A549 treated with CpdA at 1 μM for 4 hours (cell line): ENCODE measurements around the gene KRT74. TPM values are rescaled to one million over a fixed set of nuclear protein-coding genes. Genes with fewer than 3 reads are reported as not detected.

ENCODE experiments used
- total RNA-seq: library from RNA; stranded (reverse); fragments of 200-300 nt; extraction: Qiagen RNA extraction; gene quantifications from 5 replicates; pipeline ENCODE4 v1.2.3, GENCODE V29; 2022; ENCODE audit warnings: low read depth

KRT74 gene
- total RNA-seq, result not detected in 5 replicates

GRCh38 chr12:52573743-52574142, at the start of gene KRT74:
KRT74 (minus strand) TSS chr12:52573843; CDS start chr12:52573777, 66 bp downstream.

GRCh38 chr12:52618216-52618615, 44.6 kb upstream of the KRT74 start, which contains the start of gene KRT73:
KRT73 (minus strand) TSS chr12:52618559; CDS start chr12:52618524, 35 bp downstream.

GRCh38 chr12:52600941-52601481, 27.4 kb upstream of the KRT74 start, which contains the start of gene KRT72:
KRT72 (minus strand) TSS chr12:52601463; CDS start chr12:52601452, 11 bp downstream.

GRCh38 chr12:52552681-52553195, 20.9 kb downstream of the KRT74 start, which contains the start of gene KRT71:
KRT71 (minus strand) TSS chr12:52553145; CDS start chr12:52553077, 68 bp downstream.

GRCh38 chr12:52519826-52520662, 53.6 kb downstream of the KRT74 start, which contains the start of gene KRT5:
KRT5 (minus strand) TSS chr12:52520394; CDS start chr12:52520296, 98 bp downstream.

Other genes starting within 250 kb of the KRT74 start
- not detected in 5 replicates for gene KRT85, start 206.4 kb downstream of the KRT74 start, total RNA-seq
- gene KRT84, start 188.2 kb downstream of the KRT74 start, total RNA-seq, result not detected in 5 replicates
- not detected in 5 replicates for gene KRT82, start 167.5 kb downstream of the KRT74 start, total RNA-seq
- gene KRT75, start 139.5 kb downstream of the KRT74 start, total RNA-seq, result 0.19 to 0.29 TPM (median 0.23 TPM) in 5 replicates
- 0.06 TPM in 1 of 5 replicates, not detected in the others for gene KRT6B, start 121.7 kb downstream of the KRT74 start, total RNA-seq
- not detected in 5 replicates for gene KRT6C, start 100.0 kb downstream of the KRT74 start, total RNA-seq
- 0.15 to 0.42 TPM (median 0.29 TPM) in 5 replicates for gene KRT6A, start 80.6 kb downstream of the KRT74 start, total RNA-seq
- gene KRT5, start 53.4 kb downstream of the KRT74 start, total RNA-seq, result 0.08 to 0.25 TPM (median 0.09 TPM) in 3 of 5 replicates, not detected in the others
- not detected in 5 replicates for gene KRT71, start 20.7 kb downstream of the KRT74 start, total RNA-seq
- gene KRT72, start 27.6 kb upstream of the KRT74 start, total RNA-seq, result not detected in 5 replicates
- gene KRT73, start 44.7 kb upstream of the KRT74 start, total RNA-seq, result not detected in 5 replicates
- gene KRT2, start 78.4 kb upstream of the KRT74 start, total RNA-seq, result 0.03 TPM in 1 of 5 replicates, not detected in the others
- gene KRT1, start 106.6 kb upstream of the KRT74 start, total RNA-seq, result not detected in 5 replicates
- gene KRT77, start 129.7 kb upstream of the KRT74 start, total RNA-seq, result not detected in 5 replicates
- not detected in 5 replicates for gene KRT76, start 203.5 kb upstream of the KRT74 start, total RNA-seq
- gene KRT3, start 222.3 kb upstream of the KRT74 start, total RNA-seq, result 0.03 to 0.10 TPM in 2 of 5 replicates, not detected in the others
- 2.3 to 4.2 TPM (median 3.1 TPM) in 5 replicates for gene KRT4, start 240.3 kb upstream of the KRT74 start, total RNA-seq